Activated T-cell treated with anti-CD3 and anti-CD28 coated beads for 1 hour (primary cell): Measurements from ENCODE around the gene EVPLL.
"Not testable (repeated sequence)": the region's sequence is repeated elsewhere in the genome, so short reads cannot be mapped to it uniquely, and the experiment has no call there.

ENCODE experiments used
- DNase-seq: peaks from one replicate; pipeline ENCODE4 v3.0.0-alpha.2; 2020; ENCODE audit warnings: low read depth

Gene EVPLL

GRCh38 chr17:18379246-18380146 lies 1.9 kb downstream of the EVPLL start:
- no peak for DNase-seq

DNA sequence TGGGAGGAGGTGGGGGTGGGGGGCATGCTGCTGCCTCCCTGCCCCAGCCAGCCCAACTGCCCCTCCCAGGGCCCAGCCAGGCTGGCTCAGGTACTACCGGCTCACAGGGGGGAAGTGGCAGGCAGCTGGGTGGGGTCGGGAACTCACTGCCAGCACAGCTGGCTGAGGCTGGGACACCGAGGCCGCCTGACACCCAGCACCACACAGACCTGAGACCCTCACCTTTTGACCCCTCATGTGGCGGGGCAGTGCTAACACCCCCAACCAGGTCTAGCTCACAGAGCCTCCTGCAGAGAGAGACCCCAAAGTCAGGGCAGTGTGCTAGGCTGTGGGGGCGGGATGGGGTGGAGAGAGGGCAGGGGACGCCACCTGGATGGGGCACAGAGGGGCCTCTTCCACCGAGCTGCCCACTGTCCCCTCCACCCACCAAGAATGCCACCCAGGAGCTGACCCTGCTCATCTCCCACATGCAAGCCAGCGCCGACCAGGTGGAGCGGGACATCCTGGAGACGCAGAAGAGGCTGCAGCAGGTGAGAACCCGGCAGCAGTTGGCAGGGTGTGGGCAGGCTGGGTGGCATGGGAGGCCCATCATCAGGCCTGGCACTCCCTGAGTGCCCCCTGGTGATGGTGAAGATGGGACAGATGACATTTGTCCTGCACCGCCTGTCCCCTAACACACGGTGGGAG lies 3.0 kb downstream of the EVPLL start:
- DNase-seq: no peak

DNA sequence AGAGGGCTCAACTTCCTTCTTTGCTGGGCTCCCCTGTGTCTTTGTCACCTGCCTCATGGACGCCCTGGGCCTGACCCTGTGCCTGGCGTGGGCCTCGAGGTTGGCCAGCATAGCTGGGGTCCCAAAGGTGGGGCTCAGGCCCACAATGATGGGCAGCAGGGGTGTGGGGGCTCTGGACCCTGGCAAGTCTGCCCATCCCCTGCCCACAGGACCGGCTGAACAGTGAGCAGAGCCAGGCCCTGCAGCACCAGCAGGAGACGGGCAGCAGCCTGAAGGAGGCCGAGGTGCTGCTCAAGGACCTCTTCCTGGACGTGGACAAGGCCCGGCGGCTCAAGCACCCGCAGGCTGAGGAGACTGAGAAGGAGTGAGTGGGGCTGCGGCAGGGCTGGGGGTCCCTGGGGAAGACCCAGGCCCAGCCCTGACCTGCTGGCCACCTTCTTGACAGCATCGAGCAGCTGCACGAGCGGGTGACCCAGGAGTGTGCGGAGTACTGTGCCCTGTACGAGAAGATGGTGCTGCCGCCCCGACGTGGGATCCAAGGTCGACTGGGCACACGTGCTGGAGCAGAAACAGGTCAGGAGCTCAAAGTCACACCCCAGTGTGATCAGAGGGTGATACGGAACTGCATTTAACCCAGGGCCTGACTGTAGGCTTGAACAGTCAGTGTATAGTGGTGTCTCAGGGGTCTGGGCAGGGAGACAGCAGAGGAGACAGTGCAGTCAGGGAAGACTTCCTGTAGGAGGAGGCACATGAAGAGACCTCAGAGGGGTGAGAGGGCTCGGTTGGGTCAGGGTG lies 3.8 kb downstream of the EVPLL start:
- DNase-seq: no peak

GRCh38 chr17:18381953-18382245 lies 4.3 kb downstream of the EVPLL start:
- no peak for DNase-seq

DNA sequence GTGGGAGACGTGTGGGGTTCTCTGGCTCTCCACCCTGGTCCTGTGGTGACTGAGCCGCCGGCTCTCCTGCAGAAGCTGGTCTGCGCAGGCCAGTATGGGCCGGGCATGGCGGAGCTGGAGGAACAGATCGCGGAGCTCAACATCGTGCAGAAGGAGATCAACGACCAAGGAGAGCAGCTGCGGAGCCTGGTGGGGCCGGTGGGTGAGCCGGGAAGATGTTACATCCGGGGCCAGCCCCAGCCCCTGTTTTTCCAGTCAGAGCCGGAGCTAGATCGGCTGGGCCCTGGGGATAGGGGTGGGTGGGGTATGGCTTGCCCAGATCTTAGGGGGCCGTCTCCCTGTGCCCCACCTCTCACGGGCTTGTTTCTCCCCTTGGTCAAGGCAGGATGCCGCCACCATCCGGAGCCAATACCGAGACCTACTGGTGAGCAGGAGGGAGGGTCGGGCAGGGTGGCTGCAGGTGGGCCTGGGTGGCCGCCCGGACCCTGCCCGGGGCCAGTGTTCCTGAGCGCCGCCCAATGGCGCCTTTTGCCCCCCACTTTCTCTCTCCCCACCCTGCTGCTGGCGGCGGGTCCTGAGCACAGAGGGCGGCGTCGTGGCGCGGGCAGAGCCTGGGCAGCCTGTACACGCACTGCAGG lies 5.0 kb downstream of the EVPLL start:
- DNase-seq: no peak

DNA sequence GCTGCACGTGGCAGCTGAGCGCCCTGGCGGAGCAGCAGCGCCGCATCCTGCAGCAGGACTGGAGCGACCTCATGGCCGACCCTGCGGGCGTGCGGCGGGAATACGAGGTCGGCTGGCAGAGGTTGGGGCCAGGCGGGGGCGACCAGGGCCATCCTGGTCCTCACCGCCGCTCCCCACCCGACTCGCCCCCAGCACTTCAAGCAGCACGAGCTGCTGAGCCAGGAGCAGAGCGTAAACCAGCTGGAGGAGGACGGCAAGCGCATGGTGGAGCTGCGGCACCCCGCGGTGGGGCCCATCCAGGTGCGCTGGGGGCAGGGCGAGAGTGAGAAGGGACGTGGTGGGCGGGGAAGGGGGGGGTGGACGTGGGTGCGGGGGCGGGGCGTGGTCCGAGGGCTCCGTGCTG lies 5.5 kb downstream of the EVPLL start:
- not testable (repeated sequence) for DNase-seq

GRCh38 chr17:18384271-18384670 lies 6.7 kb downstream of the EVPLL start:
- DNase-seq: not testable (repeated sequence)

GRCh38 chr17:18387583-18387982 lies 10.0 kb downstream of the EVPLL start:
- DNase-seq: not testable (repeated sequence)

- DNase-seq: not testable (repeated sequence)
These were observed 10.7 kb downstream of the EVPLL start for GRCh38 chr17:18388266-18388665.

- DNase-seq: not testable (repeated sequence)
These were observed 11.2 kb downstream of the EVPLL start for GRCh38 chr17:18388728-18389127.

- not testable (repeated sequence) for DNase-seq
These were observed 24.5 kb downstream of the EVPLL start for GRCh38 chr17:18401872-18402590.

GRCh38 chr17:18403166-18403565 lies 25.6 kb downstream of the EVPLL start:
- DNase-seq: not testable (repeated sequence)

DNA sequence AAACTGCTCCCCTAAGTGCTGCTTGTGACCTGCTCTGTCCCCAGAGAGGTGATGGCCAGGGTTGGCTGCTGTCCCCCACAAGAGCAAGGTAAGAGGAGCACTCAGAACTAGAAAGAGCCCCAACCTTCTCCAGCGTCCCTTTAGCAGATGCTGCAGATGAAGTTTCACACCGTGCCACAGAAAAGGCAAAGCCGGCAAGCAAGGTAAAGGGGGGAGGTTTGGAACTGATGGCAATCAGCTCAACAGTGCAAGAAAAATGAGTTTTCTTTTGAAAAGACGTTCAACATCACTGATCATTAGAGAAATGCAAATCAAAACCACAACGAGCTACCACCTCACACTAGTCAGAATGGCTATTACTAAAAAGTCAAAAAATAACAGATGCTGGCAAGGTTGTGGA lies 26.0 kb downstream of the EVPLL start:
- not testable (repeated sequence) for DNase-seq

DNA sequence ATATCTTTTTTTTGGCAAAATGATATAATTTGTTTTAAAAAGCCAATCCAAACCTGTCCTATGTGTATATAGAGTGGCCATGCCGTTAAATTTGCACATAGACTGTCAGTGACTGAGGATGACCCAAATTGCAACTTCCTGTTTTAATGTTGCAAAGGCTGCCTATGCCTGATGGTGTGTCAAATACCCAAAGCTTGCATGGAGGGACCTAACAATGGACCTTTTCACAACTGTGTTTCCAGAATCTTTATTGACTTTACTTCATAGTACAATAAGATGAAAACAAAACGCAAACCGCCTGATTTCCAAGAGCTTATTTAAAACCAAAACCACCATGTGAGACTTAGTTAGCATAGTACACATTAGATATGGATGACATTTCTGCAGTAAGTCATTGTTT lies 31.3 kb downstream of the EVPLL start:
- DNase-seq: not testable (repeated sequence)

DNA sequence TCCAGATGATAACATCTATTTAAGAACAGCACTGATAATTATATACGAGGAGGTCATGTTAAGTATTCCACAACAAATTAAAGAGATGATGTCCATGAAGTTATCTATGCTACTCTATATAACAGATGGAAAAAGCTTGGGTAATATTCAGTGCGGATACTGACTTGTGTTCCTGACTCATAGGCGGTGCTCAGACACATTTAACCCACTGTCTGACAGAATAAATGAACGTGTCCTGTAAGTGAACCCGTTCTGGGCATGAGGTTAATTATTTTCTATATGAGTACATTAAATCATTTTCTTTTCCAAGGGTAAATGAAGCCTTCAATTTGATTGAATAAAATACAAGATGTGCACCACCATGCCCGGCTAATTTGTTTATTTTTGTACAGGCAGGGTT lies 31.7 kb downstream of the EVPLL start:
- DNase-seq: not testable (repeated sequence)

DNA sequence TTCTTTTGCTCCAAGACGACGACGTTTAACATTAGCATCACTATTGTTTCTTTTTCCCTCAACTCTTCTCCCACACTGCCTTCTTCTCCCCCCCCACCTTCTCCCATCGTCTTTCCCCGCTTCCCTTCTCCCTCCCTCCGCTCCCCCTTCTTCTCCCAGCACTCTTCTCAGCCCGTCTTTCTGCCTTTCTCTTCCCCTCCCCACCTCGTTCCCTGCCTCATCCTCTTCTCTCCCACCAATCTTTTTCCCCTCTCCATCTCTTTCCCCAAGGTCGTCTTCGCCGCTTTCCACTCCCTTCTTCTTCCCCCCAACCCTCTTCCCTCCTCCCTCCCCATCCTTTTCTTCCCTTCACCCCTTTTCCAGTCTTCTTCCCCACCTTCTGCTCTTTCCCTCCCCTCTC lies 33.2 kb downstream of the EVPLL start:
- not testable (repeated sequence) for DNase-seq

DNA sequence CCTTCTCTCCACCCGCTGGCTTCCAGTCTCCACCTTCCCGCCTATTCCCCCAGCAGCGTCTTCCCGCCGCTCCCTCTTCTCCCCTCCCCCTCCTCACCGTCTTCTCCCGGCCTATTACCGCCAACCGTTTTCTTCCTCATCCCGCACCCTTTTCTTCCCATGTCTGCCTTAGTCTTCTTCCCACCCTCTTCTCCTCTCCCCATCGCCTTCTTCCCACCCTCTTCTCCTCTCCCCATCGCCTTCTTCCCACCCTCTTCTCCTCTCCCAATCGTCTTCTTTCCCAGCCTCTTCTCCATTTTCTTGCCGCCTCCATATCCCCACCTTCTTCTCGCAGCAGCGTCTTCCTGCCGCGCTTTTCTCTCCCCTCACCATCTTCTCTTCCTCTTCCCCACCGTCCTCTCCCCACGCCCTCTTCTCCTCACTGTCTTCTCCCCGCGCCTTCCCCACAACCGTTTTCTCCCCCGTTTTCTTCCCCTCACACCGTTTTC lies 33.8 kb downstream of the EVPLL start:
- DNase-seq: peak; percentile 2

- not testable (repeated sequence) for DNase-seq
These were observed 34.5 kb downstream of the EVPLL start for GRCh38 chr17:18412001-18412538.

DNA sequence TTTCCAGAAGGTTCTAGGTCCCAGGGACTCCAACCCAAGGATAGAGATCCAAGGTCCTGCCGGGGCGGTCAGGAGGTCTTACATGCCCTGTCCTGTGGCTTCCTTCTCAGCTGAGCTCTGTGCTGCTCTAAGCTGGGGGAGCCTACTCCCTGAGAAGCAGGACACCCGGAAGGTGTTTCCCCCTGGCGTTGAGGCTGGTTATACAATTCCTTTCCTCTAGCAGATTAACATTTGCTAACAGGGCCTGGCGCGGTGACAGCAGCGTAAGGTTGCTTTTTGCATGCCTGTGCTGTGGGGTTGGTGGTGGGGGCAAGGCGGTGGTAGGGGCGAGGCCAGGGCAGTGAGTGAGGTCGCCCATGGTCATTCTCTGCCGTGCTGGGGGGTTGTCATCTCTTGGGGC lies 43.9 kb downstream of the EVPLL start:
- DNase-seq: not testable (repeated sequence)

DNA sequence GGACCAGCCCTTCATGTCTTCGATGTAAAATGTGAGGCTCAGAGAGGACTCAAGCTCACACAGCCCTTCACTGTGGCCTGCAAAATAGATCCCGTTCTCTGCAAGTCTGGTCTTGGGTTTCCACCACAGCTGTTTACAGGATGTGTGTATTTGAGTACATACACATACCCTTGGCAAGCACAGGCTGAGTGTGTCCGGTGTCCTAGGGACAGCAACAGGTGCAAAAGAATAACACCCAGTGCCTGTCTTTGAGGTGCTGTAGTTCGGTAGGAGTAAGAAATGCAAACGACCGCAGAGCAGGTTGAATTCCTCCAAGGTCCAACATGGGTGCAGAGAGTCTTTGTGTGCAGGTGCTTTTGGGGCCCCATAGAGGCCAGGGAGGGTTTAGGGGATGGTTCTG lies 44.9 kb downstream of the EVPLL start:
- not testable (repeated sequence) for DNase-seq

DNA sequence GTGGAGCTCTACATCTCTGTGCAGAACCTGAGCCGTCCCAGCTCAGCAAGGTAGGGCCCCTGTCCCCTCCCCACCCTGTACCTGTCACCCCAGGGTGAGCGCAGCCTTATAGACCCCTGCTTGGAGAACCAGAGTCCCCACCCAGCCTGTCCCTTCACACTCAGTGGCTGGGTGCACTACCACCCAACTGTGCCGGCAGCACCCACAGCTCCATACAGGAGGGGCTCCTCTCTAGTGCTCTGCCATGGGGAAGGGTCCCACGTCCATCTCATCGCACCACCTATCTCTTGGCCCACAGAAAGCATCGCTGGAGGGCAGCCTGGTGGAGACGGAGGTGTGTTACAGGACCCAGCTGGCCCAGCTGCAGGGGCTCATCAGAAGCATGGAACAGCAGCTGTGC lies 45.4 kb downstream of the EVPLL start:
- DNase-seq: not testable (repeated sequence)
